Activated CD8-positive, alpha-beta memory T cell treated with anti-CD3 and anti-CD28 coated beads, Interleukin-2, amount 50 U/mL, for 24 hours (primary cell): ENCODE measurements around the gene SIDT2.

Experiments used
- DNase-seq: peaks from one replicate; pipeline ENCODE4 v3.0.0-alpha.2; 2020; ENCODE audit errors: extremely low read depth

Gene SIDT2

DNA sequence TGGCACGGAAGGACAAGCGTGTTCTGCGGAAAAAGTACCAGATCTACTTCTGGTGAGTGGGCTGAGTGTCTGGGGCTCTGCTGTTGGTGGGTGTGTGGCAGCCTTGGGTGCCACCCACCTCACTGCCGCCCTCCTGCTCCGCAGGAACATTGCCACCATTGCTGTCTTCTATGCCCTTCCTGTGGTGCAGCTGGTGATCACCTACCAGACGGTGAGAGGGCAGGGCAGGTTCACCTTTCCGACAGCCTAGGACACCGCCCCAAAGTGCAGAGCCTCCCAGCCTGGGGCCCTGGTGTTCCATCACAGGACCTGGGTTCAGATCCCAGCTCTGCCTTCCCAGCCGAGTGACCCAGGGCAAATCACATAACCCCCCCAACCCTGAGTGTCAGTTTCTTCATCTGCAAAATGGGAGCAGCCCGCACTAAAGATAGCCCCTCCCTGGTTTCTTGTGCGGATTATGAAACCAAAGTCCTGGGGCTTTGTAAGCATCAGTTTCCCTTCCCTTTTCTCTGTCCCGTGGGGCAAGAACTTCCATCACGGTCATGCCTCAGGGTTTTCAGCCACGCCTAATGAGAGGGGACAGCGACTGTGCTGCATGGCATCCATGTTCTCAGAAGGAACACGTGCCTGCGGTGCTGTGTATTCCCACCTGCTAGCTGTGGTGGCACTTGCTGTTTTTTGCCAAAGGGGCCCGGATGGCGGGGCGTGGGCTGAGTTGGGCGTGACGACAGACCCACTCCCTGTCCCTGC lies 10.8 kb downstream of the SIDT2 start:
- DNase-seq, result no peak

DNA sequence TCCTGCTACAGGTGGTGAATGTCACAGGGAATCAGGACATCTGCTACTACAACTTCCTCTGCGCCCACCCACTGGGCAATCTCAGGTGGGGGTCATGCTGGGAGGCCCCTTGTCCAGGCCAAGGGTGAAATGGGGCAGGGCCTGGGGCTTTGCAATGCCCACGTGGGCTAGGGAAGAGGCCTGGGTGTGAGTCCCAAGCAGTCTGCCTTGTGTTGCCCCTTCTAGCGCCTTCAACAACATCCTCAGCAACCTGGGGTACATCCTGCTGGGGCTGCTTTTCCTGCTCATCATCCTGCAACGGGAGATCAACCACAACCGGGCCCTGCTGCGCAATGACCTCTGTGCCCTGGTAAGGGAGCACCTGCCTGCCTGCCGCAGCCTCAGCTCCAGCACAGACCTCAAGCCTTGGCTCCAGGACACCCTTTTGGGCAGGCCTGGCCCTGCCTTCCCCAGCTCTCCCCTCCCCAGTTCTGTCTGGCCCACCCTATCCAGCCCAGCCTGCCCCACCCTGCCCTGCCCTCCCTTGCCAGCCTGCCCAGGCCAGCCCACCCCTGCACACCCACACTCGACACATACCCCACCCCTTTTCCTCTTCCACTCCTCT lies 11.5 kb downstream of the SIDT2 start:
- no peak for DNase-seq

DNA sequence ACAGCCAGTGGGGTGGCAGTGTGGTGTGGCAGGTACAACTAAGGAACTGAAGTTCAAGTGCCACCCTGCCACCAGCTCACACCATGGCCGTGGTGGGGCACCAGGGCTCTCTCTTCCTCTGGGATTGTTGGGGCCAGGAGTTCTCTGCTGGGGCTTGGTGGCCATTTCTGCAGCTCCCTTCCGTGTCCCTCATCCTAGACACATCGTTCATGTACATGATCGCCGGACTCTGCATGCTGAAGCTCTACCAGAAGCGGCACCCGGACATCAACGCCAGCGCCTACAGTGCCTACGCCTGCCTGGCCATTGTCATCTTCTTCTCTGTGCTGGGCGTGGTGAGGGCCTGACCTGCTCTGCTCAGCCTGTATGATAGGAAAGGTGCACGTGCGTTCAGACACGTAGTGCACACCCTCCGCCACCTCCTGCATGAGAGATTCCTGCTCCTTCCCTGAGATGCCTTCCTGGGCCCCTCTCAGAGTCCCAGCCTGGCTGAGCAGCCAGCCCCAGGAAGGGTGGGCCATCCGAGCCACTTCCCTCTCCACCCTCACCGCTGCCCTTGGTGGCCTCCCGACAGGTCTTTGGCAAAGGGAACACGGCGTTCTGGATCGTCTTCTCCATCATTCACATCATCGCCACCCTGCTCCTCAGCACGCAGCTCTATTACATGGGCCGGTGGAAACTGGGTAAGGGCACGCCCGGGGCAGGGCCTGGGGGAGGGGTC lies 13.3 kb downstream of the SIDT2 start:
- DNase-seq, result no peak

DNA sequence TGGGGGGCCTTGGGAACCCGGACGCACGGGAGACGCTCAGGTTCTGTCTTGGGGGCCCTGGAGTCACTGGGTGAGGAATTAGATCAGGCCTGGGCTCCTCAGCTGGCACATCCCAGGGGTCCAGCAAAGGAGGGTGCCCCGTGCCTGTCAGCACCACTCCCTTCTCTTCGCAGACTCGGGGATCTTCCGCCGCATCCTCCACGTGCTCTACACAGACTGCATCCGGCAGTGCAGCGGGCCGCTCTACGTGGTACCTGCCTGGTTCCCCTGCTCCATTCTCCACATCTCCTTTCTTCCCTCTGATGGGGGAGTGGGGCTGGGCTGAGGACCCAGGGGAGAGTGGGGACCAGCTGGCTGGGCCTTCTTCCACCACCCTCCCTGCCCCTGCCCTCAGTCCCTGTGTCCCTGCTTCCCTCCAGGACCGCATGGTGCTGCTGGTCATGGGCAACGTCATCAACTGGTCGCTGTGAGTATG lies 13.9 kb downstream of the SIDT2 start:
- no peak for DNase-seq

DNA sequence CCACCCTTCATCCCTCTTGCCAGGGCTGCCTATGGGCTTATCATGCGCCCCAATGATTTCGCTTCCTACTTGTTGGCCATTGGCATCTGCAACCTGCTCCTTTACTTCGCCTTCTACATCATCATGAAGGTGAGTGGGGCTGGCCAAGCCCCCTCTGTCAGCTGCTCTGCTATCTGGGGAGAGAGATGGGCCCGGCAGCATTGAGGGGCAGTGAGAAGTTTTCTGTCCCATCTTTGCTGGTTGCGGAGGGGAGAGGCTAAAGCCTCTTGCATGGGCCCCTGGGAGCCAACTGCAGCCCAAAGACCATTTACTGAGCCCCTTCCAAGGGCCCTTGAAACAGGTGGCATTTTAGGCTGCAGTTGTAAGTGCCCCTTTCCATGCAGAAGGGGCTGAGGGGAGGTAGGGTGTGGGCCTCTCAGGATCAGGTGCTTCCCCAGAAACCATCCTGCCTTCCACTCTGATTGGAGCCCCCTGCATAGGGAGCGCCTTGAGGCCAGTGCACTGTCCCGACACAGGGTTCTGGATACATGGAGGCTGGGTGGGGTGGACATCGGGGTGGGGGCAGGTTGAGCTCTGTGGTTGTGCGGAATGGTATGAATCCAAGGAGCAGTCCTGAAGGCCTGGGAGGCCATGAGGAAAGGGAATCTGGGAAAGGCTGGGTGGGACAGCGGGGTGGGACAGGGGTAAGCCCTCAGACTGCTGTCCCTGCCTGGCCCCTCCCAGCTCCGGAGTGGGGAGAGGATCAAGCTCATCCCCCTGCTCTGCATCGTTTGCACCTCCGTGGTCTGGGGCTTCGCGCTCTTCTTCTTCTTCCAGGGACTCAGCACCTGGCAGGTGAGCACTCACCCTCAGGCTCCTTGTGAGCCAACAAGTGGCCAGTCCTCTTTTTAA lies 14.8 kb downstream of the SIDT2 start:
- no peak for DNase-seq

DNA sequence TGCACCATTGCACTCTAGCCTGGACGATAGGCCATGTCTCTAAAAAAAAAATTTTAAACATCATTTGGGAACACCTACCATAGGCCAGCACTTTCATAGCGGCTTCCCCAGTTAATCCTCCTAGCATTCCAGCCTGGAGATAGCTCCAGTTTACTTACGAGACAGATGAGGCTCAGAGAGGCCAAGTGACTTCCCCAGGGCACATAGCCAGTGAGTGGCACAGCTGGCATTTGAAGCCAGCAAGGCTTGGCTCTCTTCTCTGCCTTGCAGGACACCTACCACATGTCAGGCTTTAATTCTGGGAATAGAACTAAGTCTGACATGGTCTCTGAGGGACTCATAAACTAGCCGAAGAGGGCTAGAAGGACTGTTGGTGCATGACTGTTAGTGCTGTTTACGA lies 15.7 kb downstream of the SIDT2 start:
- no peak for DNase-seq

DNA sequence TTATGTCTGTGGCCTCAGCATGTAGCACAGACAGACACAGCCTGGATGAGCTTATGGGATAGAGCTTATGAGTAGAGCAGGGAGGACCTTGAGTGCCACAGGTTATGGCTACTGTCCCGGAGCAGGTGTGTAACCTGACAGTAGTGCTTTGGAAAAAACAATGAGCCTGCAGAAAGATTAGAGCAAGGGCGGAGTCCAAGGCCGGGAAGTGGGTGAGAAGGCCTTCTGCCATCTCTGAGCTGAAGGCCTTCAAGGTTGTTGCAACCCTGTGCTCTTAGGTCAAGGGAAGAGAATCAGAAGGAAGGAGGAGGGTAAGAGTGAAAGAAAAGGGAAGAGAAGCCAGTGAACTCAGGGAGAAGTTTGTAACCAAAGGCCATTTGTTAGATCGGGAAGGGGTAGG lies 16.7 kb downstream of the SIDT2 start:
- DNase-seq, result no peak

DNA sequence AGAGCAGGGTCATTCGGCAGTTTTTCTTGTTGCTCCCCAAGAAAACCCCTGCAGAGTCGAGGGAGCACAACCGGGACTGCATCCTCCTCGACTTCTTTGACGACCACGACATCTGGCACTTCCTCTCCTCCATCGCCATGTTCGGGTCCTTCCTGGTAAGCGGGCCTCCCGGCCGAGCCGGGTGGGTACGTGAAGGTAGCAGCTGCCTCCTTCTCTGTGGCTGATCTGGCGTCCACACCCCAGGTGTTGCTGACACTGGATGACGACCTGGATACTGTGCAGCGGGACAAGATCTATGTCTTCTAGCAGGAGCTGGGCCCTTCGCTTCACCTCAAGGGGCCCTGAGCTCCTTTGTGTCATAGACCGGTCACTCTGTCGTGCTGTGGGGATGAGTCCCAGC lies 17.2 kb downstream of the SIDT2 start:
- DNase-seq, result no peak

DNA sequence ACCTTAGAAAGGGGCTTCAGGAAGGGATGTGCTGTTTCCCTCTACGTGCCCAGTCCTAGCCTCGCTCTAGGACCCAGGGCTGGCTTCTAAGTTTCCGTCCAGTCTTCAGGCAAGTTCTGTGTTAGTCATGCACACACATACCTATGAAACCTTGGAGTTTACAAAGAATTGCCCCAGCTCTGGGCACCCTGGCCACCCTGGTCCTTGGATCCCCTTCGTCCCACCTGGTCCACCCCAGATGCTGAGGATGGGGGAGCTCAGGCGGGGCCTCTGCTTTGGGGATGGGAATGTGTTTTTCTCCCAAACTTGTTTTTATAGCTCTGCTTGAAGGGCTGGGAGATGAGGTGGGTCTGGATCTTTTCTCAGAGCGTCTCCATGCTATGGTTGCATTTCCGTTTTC lies 18.5 kb downstream of the SIDT2 start:
- DNase-seq, result no peak

DNA sequence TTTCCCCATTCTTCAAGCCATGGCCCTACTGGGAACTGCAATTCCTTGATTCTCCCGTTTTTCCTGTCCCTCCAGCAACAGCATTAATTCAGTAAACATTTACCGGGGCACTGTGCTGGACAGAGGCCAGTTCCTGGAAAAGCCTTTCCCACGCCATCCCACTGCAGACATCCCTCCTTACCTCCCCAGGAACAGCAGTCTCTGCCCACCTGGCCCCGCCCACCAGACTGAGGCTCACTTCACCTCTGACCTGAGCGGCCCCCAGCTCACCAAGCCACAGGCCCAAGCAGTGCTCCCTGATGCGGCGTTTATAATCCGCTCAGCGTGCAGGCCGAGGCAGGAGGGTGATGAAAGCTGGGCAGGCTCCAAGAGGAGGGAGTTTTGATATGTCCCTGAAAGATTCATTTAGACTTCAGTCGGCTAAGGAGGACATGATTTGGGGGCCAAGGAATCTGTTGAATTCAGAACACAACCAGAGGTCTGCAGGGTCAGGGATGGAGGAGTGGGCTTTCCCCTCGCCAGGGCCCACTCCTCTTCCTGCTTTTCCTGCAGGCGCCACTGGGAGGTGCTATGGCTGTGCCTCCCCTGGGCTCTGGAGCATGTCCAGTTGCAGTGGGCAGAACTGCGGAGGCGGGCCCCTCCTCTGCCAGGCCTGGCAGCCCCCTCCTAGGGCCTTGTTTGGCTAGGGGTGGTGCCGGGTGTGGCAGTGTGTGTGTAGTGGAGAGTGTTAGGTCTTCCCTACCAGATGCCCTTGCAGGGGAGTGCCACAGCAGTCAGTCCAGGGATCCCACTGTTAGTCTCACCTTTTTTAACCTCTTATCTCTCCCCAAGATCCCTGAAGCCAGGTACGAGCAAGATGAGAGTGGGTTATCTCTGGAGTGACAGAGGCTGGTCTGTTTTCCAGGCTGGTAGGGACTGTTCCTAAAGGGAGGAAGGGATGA lies 19.2 kb downstream of the SIDT2 start:
- DNase-seq, result no peak

DNA sequence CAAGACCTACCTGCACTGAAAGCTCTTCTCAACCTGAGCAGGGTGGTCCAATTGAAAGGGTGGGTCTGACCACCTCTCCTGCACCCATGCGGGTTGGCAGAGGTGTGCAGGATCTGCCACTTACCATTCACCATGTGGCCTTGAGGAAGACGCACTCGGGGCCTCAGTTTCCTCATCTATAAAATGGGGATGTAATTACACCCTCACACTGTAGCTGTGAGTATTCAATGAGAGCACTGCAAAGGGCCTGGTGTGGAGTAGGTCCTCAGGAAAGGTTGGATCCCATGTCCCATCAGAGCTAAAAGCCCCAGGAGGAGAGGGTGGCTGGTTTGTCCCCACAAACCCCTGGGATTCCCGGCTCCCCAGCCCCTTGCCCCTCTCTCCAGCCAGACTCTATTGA lies 20.1 kb downstream of the SIDT2 start:
- no peak for DNase-seq

DNA sequence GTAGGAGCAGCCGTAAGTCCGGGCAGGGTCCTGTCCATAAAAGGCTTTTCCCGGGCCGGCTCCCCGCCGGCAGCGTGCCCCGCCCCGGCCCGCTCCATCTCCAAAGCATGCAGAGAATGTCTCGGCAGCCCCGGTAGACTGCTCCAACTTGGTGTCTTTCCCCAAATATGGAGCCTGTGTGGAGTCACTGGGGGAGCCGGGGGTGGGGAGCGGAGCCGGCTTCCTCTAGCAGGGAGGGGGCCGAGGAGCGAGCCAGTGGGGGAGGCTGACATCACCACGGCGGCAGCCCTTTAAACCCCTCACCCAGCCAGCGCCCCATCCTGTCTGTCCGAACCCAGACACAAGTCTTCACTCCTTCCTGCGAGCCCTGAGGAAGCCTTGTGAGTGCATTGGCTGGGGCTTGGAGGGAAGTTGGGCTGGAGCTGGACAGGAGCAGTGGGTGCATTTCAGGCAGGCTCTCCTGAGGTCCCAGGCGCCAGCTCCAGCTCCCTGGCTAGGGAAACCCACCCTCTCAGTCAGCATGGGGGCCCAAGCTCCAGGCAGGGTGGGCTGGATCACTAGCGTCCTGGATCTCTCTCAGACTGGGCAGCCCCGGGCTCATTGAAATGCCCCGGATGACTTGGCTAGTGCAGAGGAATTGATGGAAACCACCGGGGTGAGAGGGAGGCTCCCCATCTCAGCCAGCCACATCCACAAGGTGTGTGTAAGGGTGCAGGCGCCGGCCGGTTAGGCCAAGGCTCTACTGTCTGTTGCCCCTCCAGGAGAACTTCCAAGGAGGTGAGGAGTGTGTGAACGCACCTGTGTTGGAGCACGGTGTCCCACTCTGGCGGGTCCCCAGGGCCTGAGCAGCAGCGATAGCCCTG lies 20.7 kb downstream of the SIDT2 start, which contains the start of gene TAGLN:
Gene TAGLN (plus strand): TSS at position 318 of the 863 bp plus-strand sequence. CDS start 3,644 bp downstream, outside the sequence.
- DNase-seq, result no peak

DNA sequence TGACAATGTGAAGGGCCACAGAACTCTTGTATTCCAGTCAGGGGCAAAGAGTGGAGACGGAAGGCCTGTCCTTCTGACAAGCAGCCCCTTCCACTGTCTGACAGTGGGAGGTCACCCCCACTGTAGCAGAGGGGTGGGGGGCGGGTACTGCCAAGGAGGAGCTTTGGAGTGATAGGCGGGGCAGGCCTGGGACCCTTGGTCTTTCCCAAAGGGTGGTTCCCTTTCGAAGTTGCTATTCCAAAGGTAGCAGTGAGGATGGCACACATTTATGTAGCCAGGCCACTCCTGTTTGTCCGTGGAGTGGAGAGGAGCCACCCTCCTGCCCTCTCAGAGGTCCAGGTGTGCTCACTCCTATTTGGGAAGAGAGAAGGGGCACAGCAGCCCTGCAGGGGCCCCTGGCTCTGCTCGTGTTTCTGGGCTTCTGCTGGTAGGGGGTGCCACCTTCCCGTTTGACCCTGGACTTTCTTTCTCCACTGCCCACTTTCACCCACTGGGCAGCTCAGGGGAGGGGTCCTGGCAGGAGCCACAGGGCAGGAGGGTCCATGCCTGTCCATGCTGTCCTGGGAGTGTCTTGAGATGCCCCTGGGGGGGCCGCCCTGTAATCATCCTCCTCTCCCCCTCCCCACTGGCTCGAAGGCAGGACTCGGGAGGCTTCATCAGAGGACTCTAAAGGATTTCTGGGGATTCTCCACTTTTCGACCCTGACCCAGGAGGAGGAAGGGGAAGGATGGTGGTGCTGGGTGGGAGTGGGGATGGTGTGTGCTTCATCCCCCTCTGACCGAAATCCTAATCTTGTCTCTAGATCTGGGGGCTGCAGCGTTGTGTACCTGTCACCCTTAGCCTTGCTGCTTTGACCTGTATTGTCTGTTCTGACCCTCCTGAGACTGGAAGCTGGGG lies 21.6 kb downstream of the SIDT2 start:
- DNase-seq, result no peak

DNA sequence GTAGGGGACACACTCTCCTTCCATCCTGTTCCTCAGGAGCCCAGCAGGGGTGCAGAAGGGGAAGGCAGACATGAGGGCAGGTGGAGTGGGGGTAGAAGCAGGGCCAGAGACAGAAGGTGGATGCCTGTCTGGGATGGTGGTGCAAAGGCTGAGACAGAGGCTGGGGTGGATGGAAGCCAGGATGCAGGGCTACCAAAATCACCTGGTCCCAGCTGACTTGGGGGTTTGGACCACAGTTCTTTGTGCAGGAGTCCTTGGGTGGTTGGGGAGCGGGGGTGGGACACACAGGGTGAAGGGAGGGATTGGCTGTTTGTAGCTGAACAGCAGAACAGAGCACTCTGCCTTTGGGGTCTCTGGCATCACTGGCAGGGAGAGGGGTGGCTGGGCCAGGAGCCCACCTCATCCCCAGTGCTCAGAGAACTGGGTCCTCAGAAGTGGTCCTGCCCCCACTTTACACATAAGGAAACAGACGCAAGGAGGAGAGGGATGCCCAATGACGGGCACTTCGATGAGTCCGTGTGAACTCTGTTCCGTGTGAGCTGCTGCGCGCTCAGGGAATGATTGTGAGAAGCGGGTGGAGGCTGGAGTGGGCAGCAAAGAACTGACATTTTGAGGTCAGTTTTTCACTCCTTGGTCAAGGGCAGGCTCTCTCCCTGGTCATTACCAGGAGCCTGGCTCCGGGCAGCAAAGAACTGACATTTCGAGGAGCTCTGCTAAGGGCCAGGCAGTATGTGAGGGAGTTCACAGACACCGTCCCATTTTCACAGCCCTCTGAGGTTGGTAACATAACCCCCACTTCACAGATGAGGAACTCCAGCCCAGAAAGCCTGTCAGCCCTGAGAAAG lies 22.5 kb downstream of the SIDT2 start:
- no peak for DNase-seq

DNA sequence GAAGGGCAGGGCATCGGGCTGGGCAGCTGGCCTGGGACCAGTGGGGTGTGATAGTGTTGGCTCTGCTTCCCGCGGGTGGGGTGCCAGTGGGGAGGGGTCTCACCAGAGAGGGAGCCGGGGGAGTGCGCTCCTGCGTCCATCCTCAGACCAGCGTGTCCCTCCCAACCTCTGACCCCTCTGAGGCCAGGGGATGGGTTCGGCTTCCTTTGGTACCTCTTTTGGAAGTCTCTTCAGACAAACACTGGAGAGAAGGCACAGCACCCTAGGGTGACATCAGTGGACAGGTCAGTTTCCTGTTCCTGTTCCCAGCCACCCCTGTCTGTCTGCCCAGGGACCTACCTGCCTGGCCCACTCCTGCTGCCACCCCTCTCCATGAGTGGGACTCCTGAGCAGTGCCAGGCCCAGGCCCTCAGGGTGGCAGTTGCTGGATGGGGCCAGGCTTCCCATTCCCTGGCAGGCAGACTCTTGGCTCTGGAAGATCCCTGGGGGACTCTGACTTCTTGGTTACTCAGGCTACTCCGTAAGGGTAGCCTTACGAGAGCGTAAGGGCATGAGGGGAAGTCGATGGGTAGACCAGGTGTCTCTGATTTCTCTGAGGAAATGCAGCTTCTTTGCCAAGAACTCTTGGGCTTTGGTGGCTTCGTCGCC lies 23.2 kb downstream of the SIDT2 start:
- DNase-seq, result no peak

DNA sequence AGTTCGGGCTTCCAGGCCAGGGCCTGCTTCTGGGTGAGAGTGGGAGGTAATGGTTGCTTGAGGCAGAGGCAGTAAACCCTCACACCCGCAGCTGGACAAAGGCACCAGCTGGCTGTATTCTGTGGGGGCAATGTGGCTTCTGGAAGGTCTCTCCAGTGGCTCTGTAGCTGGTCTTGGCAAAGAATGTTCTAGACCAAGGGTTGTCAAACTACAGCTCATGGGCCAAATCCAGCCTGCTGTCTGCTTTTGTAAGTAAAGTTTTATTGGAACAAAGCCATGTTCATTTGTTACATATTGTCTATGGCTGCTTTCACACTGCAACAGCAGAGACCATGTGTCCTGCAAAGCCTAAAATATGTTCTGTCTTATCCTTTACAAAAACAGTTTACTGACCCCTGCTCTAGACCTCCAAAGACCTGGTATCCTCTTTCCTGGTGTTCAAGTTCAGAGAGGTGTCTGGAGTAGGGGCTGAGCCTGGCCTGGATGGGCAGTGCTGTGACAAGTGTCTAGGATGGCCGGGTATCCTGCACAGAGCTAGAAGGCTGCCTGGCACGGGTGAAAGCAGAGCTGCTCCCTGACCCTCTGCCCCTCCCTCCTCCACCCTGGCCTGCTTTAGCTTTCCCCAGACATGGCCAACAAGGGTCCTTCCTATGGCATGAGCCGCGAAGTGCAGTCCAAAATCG lies 24.0 kb downstream of the SIDT2 start:
- DNase-seq, result no peak

DNA sequence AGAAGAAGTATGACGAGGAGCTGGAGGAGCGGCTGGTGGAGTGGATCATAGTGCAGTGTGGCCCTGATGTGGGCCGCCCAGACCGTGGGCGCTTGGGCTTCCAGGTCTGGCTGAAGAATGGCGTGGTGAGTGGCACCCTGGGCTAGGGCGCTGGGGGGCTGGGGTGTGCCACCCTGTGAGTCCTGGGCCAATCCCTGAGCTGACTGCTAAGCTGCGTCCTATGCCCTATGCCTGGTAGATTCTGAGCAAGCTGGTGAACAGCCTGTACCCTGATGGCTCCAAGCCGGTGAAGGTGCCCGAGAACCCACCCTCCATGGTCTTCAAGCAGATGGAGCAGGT lies 24.5 kb downstream of the SIDT2 start:
- no peak for DNase-seq
